CD14-positive monocyte (primary cell): ENCODE data around the gene SMIM15. TPM values are rescaled to one million over a fixed set of nuclear protein-coding genes. Genes with fewer than 3 reads are reported as not detected.

Experiments
- DNase-seq, 3 donors: peaks; one replicate each; pipeline ENCODE4 v3.0.0-alpha.2; 2011 to 2022
- H2AFZ ChIP-seq: 2 replicates; pipeline ENCODE4 v1.6.0; 2012; ENCODE audit warnings: mild to moderate bottlenecking, low read depth, low read length, inconsistent platforms; ENCODE audit not compliant: insufficient read depth, poor library complexity, severe bottlenecking
- H3K27ac ChIP-seq, 2 donors: 1 replicate in 1 of 2; 2 replicates in 1 of 2; pipeline ENCODE4 v1.5.1; 2012 to 2013; ENCODE audit warnings: low read length in 2 of 2, control low read depth in 1 of 2, inconsistent platforms in 1 of 2, low read depth in 1 of 2, mild to moderate bottlenecking in 1 of 2
- H3K27me3 ChIP-seq, 2 donors: one replicate each; pipeline versions ENCODE4 v1.6.0 to v1.6.1; 2011 to 2013; ENCODE audit warnings: low read length in 2 of 2; ENCODE audit not compliant: control insufficient read depth in 2 of 2, insufficient read depth in 2 of 2
- H3K36me3 ChIP-seq, 2 donors: replicated peaks in 1 of 2; 1 replicate in 1 of 2; 2 replicates in 1 of 2; pipeline versions ENCODE4 v1.5.1 to v1.6.1; 2012 to 2013; ENCODE audit warnings: low read length in 2 of 2, control low read depth in 1 of 2, inconsistent platforms in 1 of 2, mild to moderate bottlenecking in 1 of 2; ENCODE audit not compliant: insufficient read depth in 2 of 2, control insufficient read depth in 1 of 2
- H3K4me1 ChIP-seq, 2 donors: 1 replicate in 1 of 2; 2 replicates in 1 of 2; pipeline versions ENCODE4 v1.5.1 to v1.6.1; 2012 to 2013; ENCODE audit warnings: low read length in 2 of 2, control low read depth in 1 of 2, inconsistent platforms in 1 of 2, mild to moderate bottlenecking in 1 of 2, moderate library complexity in 1 of 2; ENCODE audit not compliant: insufficient read depth in 2 of 2, control insufficient read depth in 1 of 2
- H3K4me2 ChIP-seq: replicated peaks from 2 replicates; pipeline ENCODE3; 2012; ENCODE audit warnings: low read length, moderate library complexity, mild to moderate bottlenecking; ENCODE audit not compliant: poor library complexity, severe bottlenecking; ENCODE audit errors: extremely low read depth
- H3K4me3 ChIP-seq, 3 experiments: fragments of 200-600 bp in 1 of 3; sonication (generic) in 1 of 3; replicated peaks in 1 of 3; 1 replicate in 2 of 3; 2 replicates in 1 of 3; pipeline ENCODE4 v1.5.1; 2011 to 2013; ENCODE audit warnings: low read length in 3 of 3, mild to moderate bottlenecking in 3 of 3, control low read depth in 2 of 3, low read depth in 2 of 3, inconsistent platforms in 1 of 3, moderate library complexity in 1 of 3
- H3K79me2 ChIP-seq: 2 replicates; pipeline ENCODE4 v1.6.0; 2012; ENCODE audit warnings: mild to moderate bottlenecking, control low read depth, inconsistent platforms, low read length, moderate library complexity; ENCODE audit not compliant: insufficient read depth
- H3K9ac ChIP-seq: 2 replicates; pipeline ENCODE4 v1.6.0; 2017; ENCODE audit warnings: low read length, mild to moderate bottlenecking; ENCODE audit not compliant: insufficient read depth, poor library complexity, severe bottlenecking
- H3K9me3 ChIP-seq, 2 donors: replicated peaks in 1 of 2; 1 replicate in 1 of 2; 2 replicates in 1 of 2; pipeline versions ENCODE4 v1.5.1 to v1.6.1; 2012 to 2013; ENCODE audit warnings: low read length in 2 of 2, control low read depth in 1 of 2; ENCODE audit not compliant: control insufficient read depth in 1 of 2, insufficient read depth in 1 of 2
- H4K20me1 ChIP-seq: 2 replicates; pipeline ENCODE4 v1.6.0; 2012; ENCODE audit warnings: mild to moderate bottlenecking, low read length, control low read depth, moderate library complexity; ENCODE audit not compliant: insufficient read depth
- H3K27ac Mint-ChIP-seq, 7 donors: one replicate each; pipeline ENCODE4 v1.8.0; 2020; ENCODE audit warnings: mild to moderate bottlenecking in 7 of 7, mixed read lengths in 7 of 7, moderate library complexity in 6 of 7, inconsistent platforms in 2 of 7
- H3K27me3 Mint-ChIP-seq, 3 donors: one replicate each; pipeline ENCODE4 v1.8.0; 2021 to 2022; ENCODE audit warnings: low read depth in 3 of 3, mild to moderate bottlenecking in 3 of 3, mixed read lengths in 3 of 3, moderate library complexity in 3 of 3, inconsistent platforms in 1 of 3
- H3K36me3 Mint-ChIP-seq, 2 donors: one replicate each; pipeline ENCODE4 v1.8.0; 2020; ENCODE audit warnings: mixed read lengths in 2 of 2, inconsistent platforms in 1 of 2, mild to moderate bottlenecking in 1 of 2
- H3K4me1 Mint-ChIP-seq: one replicate; pipeline ENCODE4 v1.8.0; 2020; ENCODE audit warnings: mild to moderate bottlenecking, mixed read lengths
- H3K4me3 Mint-ChIP-seq, 2 donors: one replicate each; pipeline ENCODE4 v1.8.0; 2020; ENCODE audit warnings: mild to moderate bottlenecking in 2 of 2, mixed read lengths in 2 of 2, moderate library complexity in 1 of 2
- H3K9me3 Mint-ChIP-seq, 7 donors: one replicate each; pipeline ENCODE4 v1.8.0; 2020 to 2022; ENCODE audit warnings: mixed read lengths in 7 of 7, mild to moderate bottlenecking in 6 of 7, moderate library complexity in 6 of 7, inconsistent platforms in 2 of 7
- WGBS: methylation state at CpG from one replicate; pipeline ENCODE4 v1.1.5; 2013; ENCODE audit warnings: missing lambda C conversion rate; ENCODE audit not compliant: insufficient coverage; 5-methylcytosine and 5-hydroxymethylcytosine counted together
- intact Hi-C, 2 donors: fragments of 100-400 bp; cut with micrococcal nuclease; formaldehyde crosslinking; loops; one replicate each; pipeline versions ENCODE4 v1.15.0 to v1.15.1; 2023
- polyA plus RNA-seq, 3 donors: library from polyadenylated mRNA; depleted of rRNA in 1 of 3; unstranded in 2 of 3; stranded (reverse) in 1 of 3; fragments of 300-500 nt in 2 of 3; fragments of >200 nt in 1 of 3; fragmentation: Illumina TruSeq in 2 of 3; gene quantifications; 1 replicate in 2 of 3; 2 replicates in 1 of 3; pipeline ENCODE4 v1.2.3, GENCODE V29; 2012 to 2021
- TF ChIP-seq, protein P1 (sequence below): fragments of 200-600 bp; IDR thresholded peaks from one replicate; pipeline ENCODE4 v1.8.0; 2022; ENCODE audit warnings: antibody characterized with exemption, mild to moderate bottlenecking

SMIM15 gene
- polyA plus RNA-seq, 3 donors, result 7.0 to 43.4 (median 32.0) TPM

DNA sequence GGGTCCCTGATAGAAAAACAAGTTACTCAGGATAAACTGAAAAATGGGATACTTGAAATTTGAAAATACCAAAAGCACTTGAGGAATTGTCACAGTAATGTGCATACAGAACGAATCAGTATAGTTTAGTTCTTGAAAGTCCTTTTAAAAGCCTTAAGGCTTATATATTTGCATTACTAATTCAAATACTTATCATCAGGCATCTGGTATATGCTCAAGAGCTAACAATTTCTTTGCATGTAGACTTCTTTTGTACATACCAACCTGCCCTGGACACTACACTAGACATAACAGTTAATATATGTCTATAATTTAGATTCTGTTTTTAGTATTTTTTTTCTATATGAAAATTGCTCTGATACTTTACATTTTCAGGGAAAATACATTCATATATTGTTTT, 43.2 kb downstream of the SMIM15 start:
- TF ChIP-seq, protein P1, sequence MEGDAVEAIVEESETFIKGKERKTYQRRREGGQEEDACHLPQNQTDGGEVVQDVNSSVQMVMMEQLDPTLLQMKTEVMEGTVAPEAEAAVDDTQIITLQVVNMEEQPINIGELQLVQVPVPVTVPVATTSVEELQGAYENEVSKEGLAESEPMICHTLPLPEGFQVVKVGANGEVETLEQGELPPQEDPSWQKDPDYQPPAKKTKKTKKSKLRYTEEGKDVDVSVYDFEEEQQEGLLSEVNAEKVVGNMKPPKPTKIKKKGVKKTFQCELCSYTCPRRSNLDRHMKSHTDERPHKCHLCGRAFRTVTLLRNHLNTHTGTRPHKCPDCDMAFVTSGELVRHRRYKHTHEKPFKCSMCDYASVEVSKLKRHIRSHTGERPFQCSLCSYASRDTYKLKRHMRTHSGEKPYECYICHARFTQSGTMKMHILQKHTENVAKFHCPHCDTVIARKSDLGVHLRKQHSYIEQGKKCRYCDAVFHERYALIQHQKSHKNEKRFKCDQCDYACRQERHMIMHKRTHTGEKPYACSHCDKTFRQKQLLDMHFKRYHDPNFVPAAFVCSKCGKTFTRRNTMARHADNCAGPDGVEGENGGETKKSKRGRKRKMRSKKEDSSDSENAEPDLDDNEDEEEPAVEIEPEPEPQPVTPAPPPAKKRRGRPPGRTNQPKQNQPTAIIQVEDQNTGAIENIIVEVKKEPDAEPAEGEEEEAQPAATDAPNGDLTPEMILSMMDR, result no peak
- DNase-seq, result no peak
- no peaks in the 10 kb centered on the region for H3K4me1 ChIP-seq
- no peaks in the 10 kb centered on the region for H3K79me2 ChIP-seq
- no peak overlapping the region for H3K27ac ChIP-seq
- H3K27me3 ChIP-seq, result no peaks in the 10 kb centered on the region
- no CpG with 5 or more reads among the region's 1 CpG for WGBS
- peaks cover 0 to 6% (median 3%) of the 10 kb centered on the region in 7 donors for H3K9me3 Mint-ChIP-seq
- peaks cover 6 to 9% of the 10 kb centered on the region in 2 donors for H3K36me3 Mint-ChIP-seq
- no peaks in the 10 kb centered on the region for H3K9me3 ChIP-seq
- no peak overlapping the region for H3K4me2 ChIP-seq
- no peak overlapping the region for H3K4me3 ChIP-seq
- intact Hi-C loops, result no loop called here
- no peak overlapping the region for H2AFZ ChIP-seq
- no peaks in the 10 kb centered on the region for H4K20me1 ChIP-seq
- no peaks in the 10 kb centered on the region for H3K4me1 Mint-ChIP-seq
- no peaks in the 10 kb centered on the region for H3K36me3 ChIP-seq
- H3K9ac ChIP-seq, result no peak overlapping the region
- H3K27ac Mint-ChIP-seq, result no peak overlapping the region
- H3K4me3 Mint-ChIP-seq, result no peak overlapping the region
- H3K27me3 Mint-ChIP-seq, result no peaks in the 10 kb centered on the region

DNA sequence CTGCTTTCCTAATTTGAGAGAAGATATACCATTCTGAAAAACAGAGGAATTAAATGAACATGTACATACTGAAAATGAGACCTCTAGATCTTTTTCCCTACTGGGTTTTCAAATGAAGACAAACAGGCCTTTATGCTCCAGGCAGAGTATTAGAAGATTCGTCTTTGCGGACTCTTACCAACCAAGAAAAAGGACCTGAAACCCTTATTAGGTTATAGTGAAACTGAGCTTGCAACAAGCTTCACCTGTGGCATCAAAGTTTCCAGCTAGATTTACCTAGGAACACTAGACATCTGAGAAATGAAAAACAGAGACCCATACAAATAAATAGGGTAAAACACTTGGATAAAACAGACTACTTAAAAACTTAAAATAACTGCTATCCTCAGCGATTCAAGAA, 46.3 kb downstream of the SMIM15 start:
- Histone ChIP-seq H4K20me1 (no peaks in the 10 kb centered on the region), H3K9me3 (peaks cover 9 to 11% of the 10 kb centered on the region in 2 donors), H3K27me3 (no peaks in the 10 kb centered on the region), H2AFZ (no peak overlapping the region), H3K27ac (no peak overlapping the region), H3K79me2 (no peaks in the 10 kb centered on the region), H3K9ac (no peak overlapping the region), H3K4me3 (no peak overlapping the region), H3K36me3 (peaks cover 0 to 6% of the 10 kb centered on the region in 2 donors), H3K4me2 (no peak overlapping the region), H3K4me1 (no peaks in the 10 kb centered on the region)
- H3K27me3 Mint-ChIP-seq, result peaks cover 0 to 4% (median 0%) of the 10 kb centered on the region in 3 donors
- no peak for DNase-seq
- peaks cover 11 to 30% (median 19%) of the 10 kb centered on the region in 7 donors for H3K9me3 Mint-ChIP-seq
- intact Hi-C loops, result no loop called here
- TF ChIP-seq, protein P1, result no peak
- H3K4me1 Mint-ChIP-seq, result no peaks in the 10 kb centered on the region
- no peak overlapping the region for H3K4me3 Mint-ChIP-seq
- no CpG with 5 or more reads among the region's 3 CpGs for WGBS
- H3K27ac Mint-ChIP-seq, result no peak overlapping the region
- peaks cover 3 to 16% of the 10 kb centered on the region in 2 donors for H3K36me3 Mint-ChIP-seq
